Measurements from ENCODE around the gene RSBN1L.

Gene RSBN1L

DNA sequence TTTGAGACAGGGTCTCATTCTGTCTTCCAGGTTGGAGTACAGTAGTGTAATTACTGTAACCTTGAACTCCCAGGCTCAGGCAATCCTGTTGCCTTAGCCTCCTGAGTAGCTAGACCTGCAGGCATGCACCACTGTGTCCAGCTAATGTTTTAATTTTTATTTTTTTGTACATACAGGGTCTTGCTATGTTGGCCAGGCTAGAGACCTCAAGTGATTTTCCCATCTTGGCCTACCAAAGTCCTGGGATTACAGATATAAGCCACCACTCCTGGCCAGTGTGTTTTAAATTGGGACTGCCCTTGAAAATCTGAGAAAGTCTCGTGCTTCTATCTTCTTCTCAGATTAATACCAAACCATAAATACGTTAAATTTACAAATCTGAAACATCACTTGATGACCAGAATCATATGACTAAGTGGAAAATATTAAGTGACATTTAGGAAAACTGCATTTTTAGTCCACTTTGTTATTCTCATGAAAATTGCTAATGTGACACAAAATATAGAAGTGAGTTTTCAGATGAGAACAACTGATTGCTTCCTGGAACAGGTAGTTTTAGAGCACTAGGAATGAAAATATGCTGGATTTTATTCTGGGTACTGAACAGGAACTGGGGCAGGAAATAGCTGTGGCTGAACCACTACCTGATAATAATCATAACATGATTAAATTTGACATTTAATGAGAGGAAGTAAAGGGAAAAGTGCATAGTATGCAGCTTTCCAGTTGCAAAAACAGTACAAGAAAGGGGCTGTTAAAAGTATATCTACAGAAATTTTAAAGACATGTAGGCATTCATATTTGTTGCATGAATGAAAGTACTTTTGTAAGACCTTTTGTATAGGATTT is 106.5 kb downstream of the RSBN1L start:
- DNase-seq (ENCODE audit: low read depth, low spot score) = no peak

DNA sequence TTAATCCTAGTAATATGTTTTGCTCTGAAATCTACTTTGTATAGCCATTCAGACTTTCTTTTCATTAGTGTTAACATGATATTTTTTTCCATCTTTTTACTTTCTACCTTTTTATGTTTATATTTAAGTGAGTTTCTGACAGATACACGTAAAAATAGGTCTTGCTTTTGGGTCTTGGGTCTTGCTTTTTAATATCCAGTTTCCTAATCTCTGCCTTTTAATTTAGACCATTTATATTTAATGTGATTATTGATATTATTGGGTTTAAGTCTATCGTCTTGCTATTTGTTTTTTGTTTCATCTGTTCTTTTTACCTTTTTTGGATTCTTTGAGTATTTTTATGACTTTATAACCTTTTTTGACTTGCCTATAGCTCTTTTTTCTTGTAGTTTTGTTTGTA is 110.2 kb downstream of the RSBN1L start:
- DNase-seq (ENCODE audit: low read depth, low spot score) = no peak

DNA sequence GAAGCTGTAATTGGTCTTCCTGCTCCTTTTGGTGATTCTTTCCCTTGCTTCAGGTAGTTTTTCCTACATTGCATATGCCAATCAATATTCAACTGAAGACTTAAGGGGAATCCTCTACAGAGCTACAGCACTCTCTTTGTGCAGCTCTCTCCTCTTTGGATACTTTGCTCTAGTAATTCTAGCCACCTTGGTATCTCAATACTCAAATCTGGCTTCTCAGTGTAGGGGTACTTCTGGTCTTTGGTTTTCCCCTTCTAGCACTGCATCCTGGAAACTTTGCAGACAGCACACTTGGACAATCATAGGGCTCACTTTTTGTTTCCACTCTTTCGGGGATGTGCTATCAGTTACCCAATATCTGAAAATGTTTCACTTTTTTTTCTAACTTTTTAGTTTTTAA is 112.3 kb downstream of the RSBN1L start:
- DNase-seq (ENCODE audit: low read depth, low spot score) = no peak

DNA sequence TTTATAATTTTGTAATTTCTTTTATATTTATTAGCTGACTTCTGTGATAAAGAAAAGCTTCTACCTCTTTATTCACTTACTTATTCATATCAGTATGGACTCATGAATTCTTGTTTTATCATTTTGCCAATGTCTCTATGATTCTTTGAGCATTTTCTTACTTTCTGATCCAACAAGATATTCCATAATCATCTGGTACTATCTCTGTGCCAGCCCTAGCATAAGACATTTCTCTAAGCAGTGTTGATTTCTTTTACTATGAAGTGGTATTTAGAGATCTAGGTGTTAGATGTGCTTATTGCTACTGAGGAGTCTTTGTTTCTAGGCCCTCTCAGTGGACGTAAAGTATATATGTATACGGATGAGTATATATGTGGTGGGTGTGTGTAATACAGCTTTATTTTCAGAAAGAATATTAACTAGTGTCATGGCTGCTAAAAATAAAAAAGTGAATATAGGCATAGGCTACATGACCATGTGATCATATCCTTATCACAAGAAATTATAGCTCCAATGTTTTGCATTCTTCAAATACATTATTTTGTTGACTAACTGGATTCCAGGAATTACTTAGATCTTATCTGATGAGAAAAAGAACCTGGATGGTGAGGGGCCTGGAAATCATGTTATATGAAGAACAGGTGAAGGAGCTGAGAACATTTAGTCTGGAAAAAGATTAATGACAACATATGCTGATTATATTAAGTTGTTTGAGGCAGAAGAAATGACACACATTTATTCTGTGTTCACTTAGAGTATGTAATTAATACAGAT is 115.4 kb downstream of the RSBN1L start:
- DNase-seq (ENCODE audit: low read depth, low spot score) = no peak

DNA sequence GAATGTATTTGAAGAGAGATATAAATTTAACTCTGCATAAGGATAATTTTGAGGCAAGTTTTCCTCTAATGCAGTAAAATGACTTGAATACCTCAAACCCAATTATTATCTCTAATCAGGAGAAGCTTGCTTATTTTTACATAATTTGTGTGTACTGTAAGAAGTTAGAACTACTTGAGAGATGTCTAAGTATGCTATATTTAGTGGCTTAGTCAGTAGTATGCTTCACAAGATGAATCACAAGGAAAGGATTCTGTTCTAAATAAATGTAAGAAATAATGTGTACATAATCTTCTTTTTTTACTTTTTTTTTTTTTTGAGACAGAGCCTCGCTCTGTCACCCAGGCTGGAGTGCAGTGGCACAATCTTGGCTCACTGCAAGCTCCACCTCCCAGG is 116.0 kb downstream of the RSBN1L start:
- no peak for DNase-seq (ENCODE audit: low read depth, low spot score)

DNA sequence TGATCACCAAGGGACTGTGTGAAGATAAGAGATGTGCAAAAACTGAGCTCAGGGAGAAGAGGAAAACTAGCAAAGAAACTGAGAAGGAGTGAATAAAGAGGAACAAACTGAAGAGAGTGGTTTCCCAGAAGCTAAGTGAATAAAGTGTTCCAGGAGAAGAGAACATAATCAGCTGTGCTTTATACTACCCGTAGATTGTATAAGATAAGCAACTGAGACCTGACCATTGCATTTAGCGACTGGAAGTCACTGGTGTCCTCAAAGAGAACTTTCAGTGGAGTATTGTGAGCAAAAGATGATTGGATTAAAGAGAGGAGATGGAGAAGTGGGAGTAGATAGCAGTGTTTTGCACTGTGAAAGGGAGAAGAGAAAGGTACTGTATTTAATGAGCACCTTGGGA is 116.9 kb downstream of the RSBN1L start:
- no peak for DNase-seq (ENCODE audit: low read depth, low spot score)

DNA sequence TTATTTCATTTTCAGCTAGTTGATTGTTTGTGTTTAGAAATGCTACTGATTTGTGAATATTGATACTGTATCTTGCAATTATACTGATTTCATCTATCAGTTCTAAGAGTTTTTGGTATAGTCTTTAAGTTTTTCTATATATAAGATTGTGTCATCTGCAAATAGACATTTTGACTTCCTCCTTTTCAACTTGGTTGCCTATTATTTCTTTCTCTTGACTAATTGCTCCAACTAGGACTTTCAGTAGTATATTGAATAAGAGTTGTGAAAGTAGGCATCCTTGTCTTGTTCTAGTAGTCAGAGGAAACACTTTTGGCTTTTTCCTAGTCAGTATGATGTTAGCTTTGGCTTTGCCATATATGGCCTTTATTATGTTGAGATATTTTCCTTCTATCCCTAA is 122.8 kb downstream of the RSBN1L start:
- no peak for DNase-seq (ENCODE audit: low read depth, low spot score)

DNA sequence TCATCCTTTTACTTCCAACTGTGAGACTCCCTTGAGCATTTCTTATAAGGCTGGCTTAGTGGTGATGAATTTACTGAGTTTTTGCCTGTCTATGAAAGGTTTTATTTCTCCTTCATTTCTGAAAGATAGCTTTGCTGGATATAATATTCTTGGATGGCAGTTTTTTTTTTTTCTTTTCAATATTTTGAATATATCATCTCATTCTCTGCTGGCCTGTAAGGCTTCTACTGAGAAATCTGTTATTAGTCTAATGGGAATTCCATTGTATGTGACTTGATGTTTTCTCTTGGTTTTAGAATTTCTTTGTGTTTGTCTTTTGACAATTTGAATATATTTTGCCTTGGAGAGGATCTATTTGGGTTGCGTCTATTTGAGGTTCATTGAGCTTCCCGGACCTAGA is 124.7 kb downstream of the RSBN1L start:
- DNase-seq (ENCODE audit: low read depth, low spot score) = no peak

DNA sequence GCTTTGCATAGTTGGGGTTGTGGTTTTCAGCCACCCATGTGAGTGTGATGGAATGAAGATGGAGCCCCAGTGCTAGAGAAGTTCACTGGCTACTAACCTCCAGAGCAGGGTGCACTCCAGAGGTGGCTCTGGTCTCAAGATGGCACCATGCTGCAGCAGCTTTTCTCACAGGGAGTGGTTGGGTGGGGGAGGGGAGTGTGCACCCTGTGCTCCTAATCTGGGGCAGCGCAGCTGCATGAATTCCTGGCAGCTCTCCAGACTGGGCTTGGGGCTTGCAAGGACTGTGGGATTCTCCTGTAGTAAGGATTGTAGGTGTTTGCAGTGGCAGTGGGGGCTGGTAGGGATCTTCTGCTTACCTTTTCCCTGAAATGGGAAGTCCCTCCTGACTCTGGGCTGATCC is 126.0 kb downstream of the RSBN1L start:
- DNase-seq (ENCODE audit: low read depth, low spot score) = no peak

DNA sequence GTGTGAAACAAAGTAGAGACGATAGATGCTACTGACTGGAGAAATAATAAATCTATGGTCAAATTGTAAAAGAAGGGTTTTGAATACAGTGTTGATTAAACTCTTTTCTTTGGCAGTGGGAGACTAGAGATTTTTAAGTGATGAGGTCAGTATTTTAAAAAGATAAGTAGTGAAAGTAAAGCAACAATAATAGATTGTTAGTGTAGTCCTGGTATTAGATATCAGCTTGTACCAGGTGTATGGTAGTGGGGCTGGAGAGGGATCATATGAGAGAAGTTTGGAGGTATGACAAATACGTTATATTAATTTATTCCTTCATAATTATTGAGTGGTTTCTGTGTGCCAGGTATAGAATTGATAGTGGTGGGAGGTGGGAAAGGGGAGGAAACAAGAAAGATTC is 127.5 kb downstream of the RSBN1L start:
- no peak for DNase-seq (ENCODE audit: low read depth, low spot score)

DNA sequence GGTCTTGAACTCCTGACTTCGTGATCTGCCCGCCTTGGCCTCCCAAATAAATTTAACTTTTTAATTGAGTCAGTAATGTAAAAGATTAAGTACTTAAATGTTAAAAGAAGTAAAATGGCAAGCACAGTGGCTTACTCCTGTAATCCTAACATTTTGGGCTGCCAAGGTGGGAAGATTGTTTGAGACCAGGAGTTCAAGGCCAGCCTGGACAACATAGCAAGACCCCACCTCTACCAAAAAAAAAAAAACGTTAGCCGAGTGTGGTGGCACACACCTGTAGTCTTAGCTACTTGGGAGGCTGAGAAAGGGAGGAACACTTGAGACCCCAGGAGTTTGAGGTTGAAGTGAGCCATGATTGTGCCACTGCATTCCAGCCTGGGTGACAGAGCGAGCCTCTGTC is 128.4 kb downstream of the RSBN1L start:
- no peak for DNase-seq (ENCODE audit: low read depth, low spot score)

DNA sequence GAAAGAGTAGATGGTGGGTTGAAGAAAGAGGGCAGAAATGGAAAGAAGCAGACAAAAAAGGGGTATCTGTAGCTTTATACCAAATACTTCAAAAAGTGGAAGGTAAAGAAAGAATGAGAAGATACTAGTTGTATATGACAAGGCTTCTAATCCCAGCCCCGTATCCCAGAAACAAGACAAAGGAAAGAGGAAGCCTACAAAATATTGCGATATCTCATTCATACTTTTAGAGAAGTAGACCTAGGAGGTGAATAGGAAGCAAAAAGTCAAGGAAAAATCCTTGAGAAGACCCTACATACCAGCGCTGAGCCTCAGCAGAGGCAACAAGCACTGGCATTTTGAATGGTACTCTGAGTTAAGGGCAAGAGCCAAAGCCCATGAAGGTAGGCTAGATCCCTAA is 128.9 kb downstream of the RSBN1L start:
- DNase-seq (ENCODE audit: low read depth, low spot score) = no peak

DNA sequence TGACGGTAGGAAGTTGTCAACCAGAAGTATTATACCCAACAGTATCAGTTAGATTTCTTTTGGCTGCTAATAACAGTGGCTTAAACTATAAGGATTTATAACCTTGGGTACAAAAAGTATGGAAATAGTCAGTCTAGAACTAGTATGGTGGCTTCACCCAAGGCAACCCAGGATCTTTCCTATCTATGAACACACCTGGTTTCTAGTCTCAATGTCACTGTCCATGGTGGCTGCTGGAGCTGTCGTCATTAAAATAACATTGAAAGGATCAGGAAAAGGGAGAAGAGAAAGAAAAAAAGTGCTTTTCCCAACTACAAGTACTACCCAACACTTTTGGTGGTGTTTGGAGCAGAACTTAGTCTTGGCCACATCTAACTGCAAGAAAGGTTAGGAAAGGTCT is 130.0 kb downstream of the RSBN1L start:
- DNase-seq (ENCODE audit: low read depth, low spot score) = no peak

DNA sequence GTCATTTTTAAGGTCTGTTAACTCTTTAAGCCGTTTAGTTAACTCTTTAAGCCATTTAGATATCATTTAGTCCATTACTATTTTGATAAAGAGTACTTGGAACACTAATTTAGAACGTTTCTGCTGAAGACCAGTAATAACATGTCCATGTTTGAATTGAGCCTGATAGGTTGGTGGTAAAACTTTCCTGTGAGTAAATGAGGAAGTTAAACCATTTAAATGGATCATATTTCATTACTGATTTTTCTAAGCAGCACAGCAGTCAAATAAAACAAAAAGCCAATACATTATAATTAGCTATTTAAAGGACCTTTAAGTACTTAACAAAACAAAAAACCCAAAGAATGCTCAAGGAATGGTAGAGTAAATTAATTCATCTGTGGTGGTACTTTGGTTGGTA is 131.7 kb downstream of the RSBN1L start:
- DNase-seq (ENCODE audit: low read depth, low spot score) = no peak

DNA sequence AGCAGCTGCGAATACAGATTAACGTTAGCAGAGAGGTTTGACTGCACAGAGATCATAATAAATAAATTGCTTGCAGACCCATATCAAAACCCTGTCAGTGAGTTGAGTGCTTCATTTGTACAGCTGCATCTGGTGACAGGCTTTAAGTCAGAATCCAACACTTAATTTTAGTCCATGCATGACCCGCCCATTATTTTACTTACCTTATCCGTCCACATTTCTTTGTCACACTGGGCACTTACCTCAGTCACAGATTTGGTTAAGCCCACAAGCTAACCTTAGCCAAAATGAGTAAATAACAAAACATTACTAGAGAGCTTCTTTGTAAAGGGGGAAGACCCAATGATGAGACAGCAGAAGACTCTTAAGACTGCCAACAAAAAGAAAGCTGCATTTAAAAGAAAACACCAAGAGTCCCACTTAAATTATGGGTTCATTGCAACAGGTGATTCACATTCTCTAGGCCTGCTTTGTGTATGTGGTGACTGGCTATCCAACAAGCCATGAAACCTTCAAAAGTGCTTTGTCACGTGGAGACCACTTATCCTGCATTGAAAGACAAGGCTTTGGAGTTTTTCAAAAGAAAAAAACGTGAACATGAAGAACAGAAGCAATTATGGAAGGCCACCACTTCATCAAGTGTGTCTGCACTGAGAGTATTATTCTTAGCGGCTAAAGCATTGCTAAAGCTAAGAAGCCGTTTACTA is 134.5 kb downstream of the RSBN1L start:
- no peak for DNase-seq (ENCODE audit: low read depth, low spot score)

DNA sequence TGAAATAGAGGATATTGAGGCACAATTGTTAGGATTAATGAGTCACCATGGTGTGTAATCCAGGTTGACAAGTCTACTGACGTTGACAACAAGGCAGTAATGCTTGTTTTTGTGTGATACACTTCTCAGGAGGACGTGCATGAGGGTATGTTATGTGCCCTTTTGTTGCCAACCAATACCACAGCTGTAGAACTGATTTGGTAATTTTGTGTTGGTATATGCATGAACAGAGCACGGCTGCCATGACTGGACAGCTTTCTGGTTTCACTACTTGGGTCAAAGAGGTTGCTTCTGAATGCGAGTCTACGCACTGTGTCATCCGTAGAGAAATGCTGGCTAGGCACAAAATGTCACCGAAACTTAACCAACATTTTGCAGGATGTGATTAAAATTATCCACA is 135.2 kb downstream of the RSBN1L start:
- no peak for DNase-seq (ENCODE audit: low read depth, low spot score)

DNA sequence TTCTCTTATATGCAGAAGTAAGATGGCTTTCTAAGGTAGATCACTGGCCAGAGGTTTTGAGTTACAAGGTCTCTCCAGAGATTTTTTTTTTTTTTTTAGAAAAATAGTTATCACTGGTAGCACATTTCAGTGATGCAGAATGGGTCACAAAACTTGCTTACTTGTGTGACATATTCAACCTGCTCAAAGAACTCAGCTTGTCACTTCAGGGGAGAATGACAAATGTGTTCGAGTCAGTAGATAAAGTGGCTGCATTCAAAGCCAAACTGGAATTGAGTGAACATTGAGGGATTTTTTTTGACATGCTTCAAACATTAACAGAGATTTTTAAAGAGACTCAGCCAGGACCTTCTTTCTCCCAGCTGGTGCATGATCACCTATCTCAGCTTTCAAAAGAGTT is 135.7 kb downstream of the RSBN1L start:
- DNase-seq (ENCODE audit: low read depth, low spot score) = no peak
